Measurements from ENCODE around the gene SFT2D2.
A peak's percentile ranks its signal among the peaks of the same experiment; 100 is the strongest.

The SFT2D2 gene

GRCh38 chr1:168229893-168230292 lies 4.1 kb downstream of the SFT2D2 start:
- Histone ChIP-seq H3K27ac (no peak overlapping the region), H2AFZ (no peak overlapping the region), H3K9me3 (ENCODE audit: control insufficient read depth, low read length) (no peaks in the 10 kb centered on the region), H3K4me1 (no peaks in the 10 kb centered on the region), H3K27me3 (ENCODE audit: control insufficient read depth, insufficient read depth, low read length) (no peaks in the 10 kb centered on the region), H3K36me3 (ENCODE audit: control insufficient read depth, insufficient read depth, low read length) (no peaks in the 10 kb centered on the region), H3K4me2 (ENCODE audit: low read length) (no peak overlapping the region), H3K4me3 (ENCODE audit: low read depth, low read length) (no peak overlapping the region), H3K79me2 (no peaks in the 10 kb centered on the region), H3K9ac (no peak overlapping the region)
- TF ChIP-seq CTCF (IDR thresholded peaks at IDR 0.05), result no peak

- Histone ChIP-seq H3K4me1 (no peaks in the 10 kb centered on the region), H2AFZ (no peak overlapping the region), H3K27me3 (ENCODE audit: control insufficient read depth, insufficient read depth, low read length) (no peaks in the 10 kb centered on the region), H3K79me2 (no peaks in the 10 kb centered on the region), H3K27ac (no peak overlapping the region), H3K36me3 (ENCODE audit: control insufficient read depth, insufficient read depth, low read length) (no peaks in the 10 kb centered on the region), H3K9me3 (ENCODE audit: control insufficient read depth, low read length) (no peaks in the 10 kb centered on the region), H3K4me2 (ENCODE audit: low read length) (no peak overlapping the region), H3K4me3 (ENCODE audit: low read depth, low read length) (no peak overlapping the region), H3K9ac (no peak overlapping the region)
- TF ChIP-seq CTCF (IDR thresholded peaks at IDR 0.05), result no peak
Observed at GRCh38 chr1:168230709-168231108, 4.9 kb downstream of the SFT2D2 start.

GRCh38 chr1:168234846-168235547 lies 9.2 kb downstream of the SFT2D2 start:
- H3K27ac ChIP-seq, result no peak overlapping the region
- TF ChIP-seq CTCF (IDR thresholded peaks at IDR 0.05), result peak; percentile 24
- no peak overlapping the region for H3K4me3 ChIP-seq (ENCODE audit: low read depth, low read length)
- no peaks in the 10 kb centered on the region for H3K4me1 ChIP-seq
- no peaks in the 10 kb centered on the region for H3K9me3 ChIP-seq (ENCODE audit: control insufficient read depth, low read length)
- no peak overlapping the region for H3K9ac ChIP-seq
- H3K36me3 ChIP-seq (ENCODE audit: control insufficient read depth, insufficient read depth, low read length), result no peaks in the 10 kb centered on the region
- no peaks in the 10 kb centered on the region for H3K27me3 ChIP-seq (ENCODE audit: control insufficient read depth, insufficient read depth, low read length)
- H3K4me2 ChIP-seq (ENCODE audit: low read length), result no peak overlapping the region
- H3K79me2 ChIP-seq, result no peaks in the 10 kb centered on the region
- H2AFZ ChIP-seq, result no peak overlapping the region

- no peak for TF ChIP-seq CTCF (IDR thresholded peaks at IDR 0.05)
- no peak overlapping the region for H2AFZ ChIP-seq
Observed at GRCh38 chr1:168235548-168235885, 9.7 kb downstream of the SFT2D2 start.

GRCh38 chr1:168235937-168236336 lies 10.1 kb downstream of the SFT2D2 start:
- H3K79me2 ChIP-seq, result no peaks in the 10 kb centered on the region
- H2AFZ ChIP-seq, result no peak overlapping the region
- no peak overlapping the region for H3K27ac ChIP-seq
- no peak overlapping the region for H3K9ac ChIP-seq
- H3K27me3 ChIP-seq (ENCODE audit: control insufficient read depth, insufficient read depth, low read length), result no peaks in the 10 kb centered on the region
- no peak overlapping the region for H3K4me2 ChIP-seq (ENCODE audit: low read length)
- no peak overlapping the region for H3K4me3 ChIP-seq (ENCODE audit: low read depth, low read length)
- H3K4me1 ChIP-seq, result no peaks in the 10 kb centered on the region
- no peaks in the 10 kb centered on the region for H3K36me3 ChIP-seq (ENCODE audit: control insufficient read depth, insufficient read depth, low read length)
- H3K9me3 ChIP-seq (ENCODE audit: control insufficient read depth, low read length), result no peaks in the 10 kb centered on the region
- no peak for TF ChIP-seq CTCF (IDR thresholded peaks at IDR 0.05)

More at GRCh38 chr1:168235548-168235885, 9.7 kb downstream of the SFT2D2 start:
- H3K27me3 ChIP-seq (ENCODE audit: control insufficient read depth, insufficient read depth, low read length), result no peaks in the 10 kb centered on the region
- no peaks in the 10 kb centered on the region for H3K79me2 ChIP-seq
- no peak overlapping the region for H3K4me2 ChIP-seq (ENCODE audit: low read length)
- no peak overlapping the region for H3K9ac ChIP-seq
- no peaks in the 10 kb centered on the region for H3K36me3 ChIP-seq (ENCODE audit: control insufficient read depth, insufficient read depth, low read length)
- H3K4me1 ChIP-seq, result no peaks in the 10 kb centered on the region
- no peaks in the 10 kb centered on the region for H3K9me3 ChIP-seq (ENCODE audit: control insufficient read depth, low read length)
- no peak overlapping the region for H3K4me3 ChIP-seq (ENCODE audit: low read depth, low read length)
- no peak overlapping the region for H3K27ac ChIP-seq

All from parathyroid adenoma (tissue), 2 donors.